HL-60 (cell line): ENCODE results near the gene CPSF3.

Experiments used
- DNase-seq, 2 experiments: peaks; one replicate each; pipeline ENCODE4 v3.0.0-alpha.2; 2010 to 2020; ENCODE audit warnings: low read depth in 1 of 2, low spot score in 1 of 2
- H3K27ac ChIP-seq: fragments of 250-450 bp; sonication (Bioruptor Pico); replicated peaks from 2 replicates; pipeline ENCODE4 v1.5.1; 2020; ENCODE audit warnings: mild to moderate bottlenecking, moderate library complexity
- H3K27me3 ChIP-seq: fragments of 250-450 bp; sonication (Bioruptor Pico); 2 replicates; pipeline ENCODE4 v1.5.1; 2021; ENCODE audit warnings: mild to moderate bottlenecking, moderate library complexity; ENCODE audit not compliant: insufficient read depth, poor library complexity, severe bottlenecking
- H3K4me3 ChIP-seq: replicated peaks from 2 replicates; pipeline ENCODE4 v1.5.1; 2011; ENCODE audit warnings: mild to moderate bottlenecking, control low read depth, low read length; ENCODE audit not compliant: insufficient read depth
- CTCF ChIP-seq: IDR thresholded peaks from one replicate; pipeline ENCODE4 v1.5.1; 2011; ENCODE audit warnings: low read length, control low read depth, inconsistent platforms; ENCODE audit not compliant: insufficient read depth
- GABPA ChIP-seq: IDR thresholded peaks from 2 replicates; pipeline ENCODE4 v1.6.1; 2012; ENCODE audit warnings: low read depth
- POLR2AphosphoS5 ChIP-seq: IDR thresholded peaks from 2 replicates; pipeline ENCODE4 v1.6.1; 2012; ENCODE audit warnings: low read depth
- REST ChIP-seq: IDR thresholded peaks from 2 replicates; pipeline ENCODE4 v1.6.1; 2012; ENCODE audit warnings: low read depth; ENCODE audit not compliant: insufficient replicate concordance
- SPI1 ChIP-seq: IDR thresholded peaks from 2 replicates; pipeline ENCODE4 v1.6.1; 2012; ENCODE audit warnings: low read depth, mild to moderate bottlenecking, borderline replicate concordance

The CPSF3 gene

GRCh38 chr2:9434489-9434888 is 11.0 kb downstream of the CPSF3 start:
- TF ChIP-seq SPI1 (no peak), REST (no peak), CTCF (no peak), POLR2AphosphoS5 (no peak), GABPA (no peak)
- no peak for DNase-seq
- Histone ChIP-seq H3K4me3 (no peak overlapping the region), H3K27me3 (no peaks in the 10 kb centered on the region), H3K27ac (no peak overlapping the region)

- no peak for TF ChIP-seq CTCF
- H3K27me3 ChIP-seq = no peaks in the 10 kb centered on the region
- H3K27ac ChIP-seq = no peak overlapping the region
- no peak overlapping the region for H3K4me3 ChIP-seq
- DNase-seq = no peak
Observed at GRCh38 chr2:9439536-9439935, 16.1 kb downstream of the CPSF3 start.

GRCh38 chr2:9440058-9440727 is 16.7 kb downstream of the CPSF3 start:
- H3K27ac ChIP-seq = no peak overlapping the region
- H3K4me3 ChIP-seq = no peak overlapping the region
- no peaks in the 10 kb centered on the region for H3K27me3 ChIP-seq
- no peak for TF ChIP-seq POLR2AphosphoS5
- TF ChIP-seq CTCF = no peak
- TF ChIP-seq SPI1 = no peak
- DNase-seq = no peak

- TF ChIP-seq POLR2AphosphoS5 = no peak
- TF ChIP-seq REST = no peak
- TF ChIP-seq SPI1 = no peak
- no peak for TF ChIP-seq CTCF
- no peak for TF ChIP-seq GABPA
- Histone ChIP-seq H3K27ac (no peak overlapping the region), H3K4me3 (no peak overlapping the region), H3K27me3 (no peaks in the 10 kb centered on the region)
- DNase-seq = no peak
Observed at GRCh38 chr2:9441556-9441955, 18.1 kb downstream of the CPSF3 start.
